Nephron progenitor cell (in vitro differentiated cells): Measurements from ENCODE around the gene NBAS.
"Not testable (repeated sequence)": the region's sequence is repeated elsewhere in the genome, so short reads cannot be mapped to it uniquely, and the experiment has no call there.

Experiments used
- DNase-seq: peaks from one replicate; pipeline ENCODE4 v3.0.0; 2021
- H3K27ac Mint-ChIP-seq: 2 replicates; pipeline ENCODE4 v1.8.0; 2021; ENCODE audit warnings: mild to moderate bottlenecking, moderate library complexity, mixed read lengths
- H3K27me3 Mint-ChIP-seq: 2 replicates; pipeline ENCODE4 v1.8.0; 2021; ENCODE audit warnings: mild to moderate bottlenecking, low read depth, mixed read lengths; ENCODE audit not compliant: poor library complexity
- H3K36me3 Mint-ChIP-seq: 2 replicates; pipeline ENCODE4 v1.8.0; 2021; ENCODE audit warnings: low read depth, mixed read lengths
- H3K4me1 Mint-ChIP-seq: 2 replicates; pipeline ENCODE4 v1.8.0; 2021; ENCODE audit warnings: mixed read lengths
- H3K4me3 Mint-ChIP-seq: 2 replicates; pipeline ENCODE4 v1.8.0; 2021; ENCODE audit warnings: mild to moderate bottlenecking, moderate library complexity, mixed read lengths
- H3K9me3 Mint-ChIP-seq: 2 replicates; pipeline ENCODE4 v1.8.0; 2021; ENCODE audit warnings: mild to moderate bottlenecking, moderate library complexity, mixed read lengths
- TF ChIP-seq, protein P1 (sequence below): fragments of 200-600 bp; sonication (generic); IDR thresholded peaks from 2 replicates; pipeline ENCODE4 v1.5.0; 2021; ENCODE audit warnings: antibody characterized with exemption

Gene NBAS

DNA sequence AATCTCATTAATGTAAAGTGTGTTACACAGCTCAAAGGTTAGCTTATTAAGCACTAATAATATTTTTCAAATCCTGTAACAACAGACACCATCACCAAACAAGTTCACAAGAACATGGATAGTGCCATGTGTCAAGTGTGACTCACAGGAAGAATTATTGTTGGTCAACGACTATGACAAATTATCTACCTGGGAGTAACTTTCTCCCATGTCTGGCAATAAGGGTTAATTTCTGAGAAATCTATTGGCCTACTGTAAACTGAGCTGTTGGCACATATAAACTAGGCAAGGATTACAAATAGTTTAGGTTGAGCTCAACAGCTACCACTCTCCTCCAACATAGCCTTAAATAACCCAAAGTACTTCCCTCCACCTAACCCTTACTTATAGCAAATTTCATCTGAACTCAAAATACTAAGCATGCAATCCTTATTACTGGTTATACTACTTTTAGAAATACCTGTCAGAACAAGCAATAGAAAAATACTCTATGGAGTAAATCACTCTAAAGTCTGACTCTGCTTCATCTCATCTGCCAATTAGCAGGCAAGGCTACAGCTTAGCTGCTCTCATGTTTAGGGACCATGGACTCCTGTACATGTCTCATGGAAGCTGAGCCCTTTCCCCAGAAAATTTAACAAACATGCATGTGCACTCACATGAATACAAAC, 223.0 kb downstream of the NBAS start:
- no peaks in the 10 kb centered on the region for H3K27me3 Mint-ChIP-seq
- DNase-seq: no peak
- TF ChIP-seq, protein P1, sequence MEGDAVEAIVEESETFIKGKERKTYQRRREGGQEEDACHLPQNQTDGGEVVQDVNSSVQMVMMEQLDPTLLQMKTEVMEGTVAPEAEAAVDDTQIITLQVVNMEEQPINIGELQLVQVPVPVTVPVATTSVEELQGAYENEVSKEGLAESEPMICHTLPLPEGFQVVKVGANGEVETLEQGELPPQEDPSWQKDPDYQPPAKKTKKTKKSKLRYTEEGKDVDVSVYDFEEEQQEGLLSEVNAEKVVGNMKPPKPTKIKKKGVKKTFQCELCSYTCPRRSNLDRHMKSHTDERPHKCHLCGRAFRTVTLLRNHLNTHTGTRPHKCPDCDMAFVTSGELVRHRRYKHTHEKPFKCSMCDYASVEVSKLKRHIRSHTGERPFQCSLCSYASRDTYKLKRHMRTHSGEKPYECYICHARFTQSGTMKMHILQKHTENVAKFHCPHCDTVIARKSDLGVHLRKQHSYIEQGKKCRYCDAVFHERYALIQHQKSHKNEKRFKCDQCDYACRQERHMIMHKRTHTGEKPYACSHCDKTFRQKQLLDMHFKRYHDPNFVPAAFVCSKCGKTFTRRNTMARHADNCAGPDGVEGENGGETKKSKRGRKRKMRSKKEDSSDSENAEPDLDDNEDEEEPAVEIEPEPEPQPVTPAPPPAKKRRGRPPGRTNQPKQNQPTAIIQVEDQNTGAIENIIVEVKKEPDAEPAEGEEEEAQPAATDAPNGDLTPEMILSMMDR: no peak
- no peak overlapping the region for H3K27ac Mint-ChIP-seq
- peaks cover 3% of the 10 kb centered on the region for H3K9me3 Mint-ChIP-seq
- H3K4me3 Mint-ChIP-seq: no peak overlapping the region
- H3K4me1 Mint-ChIP-seq: peaks cover 5% of the 10 kb centered on the region
- H3K36me3 Mint-ChIP-seq: peaks cover 72% of the 10 kb centered on the region

DNA sequence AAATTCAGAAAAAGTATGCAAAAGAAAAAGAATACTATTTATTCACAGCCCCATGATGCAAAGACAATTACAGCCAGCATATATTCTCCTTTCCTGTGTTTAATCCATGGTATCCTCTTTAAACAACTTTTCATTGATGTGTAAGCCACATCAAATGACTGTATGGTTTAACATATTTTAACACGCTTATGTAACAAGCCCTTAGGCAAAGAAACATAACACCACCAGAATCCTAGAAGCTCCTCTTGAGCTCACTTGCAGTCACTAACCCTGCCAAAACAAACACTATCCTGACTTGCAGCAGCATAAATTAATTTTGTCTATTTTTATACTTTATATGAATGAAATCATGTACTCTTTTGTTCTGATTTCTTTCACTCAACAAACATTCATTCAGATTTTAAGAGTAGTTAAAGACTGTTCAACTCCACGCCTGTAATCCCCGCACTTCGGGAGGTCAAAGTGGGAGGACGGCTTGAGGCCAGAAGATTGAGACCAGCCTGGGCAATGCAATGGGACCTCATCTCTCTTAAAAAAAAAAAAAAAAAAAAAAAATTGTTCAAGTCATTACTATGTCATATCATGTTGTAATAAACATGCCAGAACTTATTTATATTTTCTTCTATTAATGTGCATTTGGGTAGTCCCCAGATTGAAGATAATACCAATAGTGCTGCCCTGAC, 226.3 kb downstream of the NBAS start:
- Mint-ChIP-seq H3K4me3 (no peak overlapping the region), H3K36me3 (peaks cover 61% of the 10 kb centered on the region), H3K4me1 (peaks cover 5% of the 10 kb centered on the region), H3K9me3 (no peaks in the 10 kb centered on the region), H3K27ac (no peak overlapping the region), H3K27me3 (no peaks in the 10 kb centered on the region)
- no peak for DNase-seq
- TF ChIP-seq, protein P1: no peak

DNA sequence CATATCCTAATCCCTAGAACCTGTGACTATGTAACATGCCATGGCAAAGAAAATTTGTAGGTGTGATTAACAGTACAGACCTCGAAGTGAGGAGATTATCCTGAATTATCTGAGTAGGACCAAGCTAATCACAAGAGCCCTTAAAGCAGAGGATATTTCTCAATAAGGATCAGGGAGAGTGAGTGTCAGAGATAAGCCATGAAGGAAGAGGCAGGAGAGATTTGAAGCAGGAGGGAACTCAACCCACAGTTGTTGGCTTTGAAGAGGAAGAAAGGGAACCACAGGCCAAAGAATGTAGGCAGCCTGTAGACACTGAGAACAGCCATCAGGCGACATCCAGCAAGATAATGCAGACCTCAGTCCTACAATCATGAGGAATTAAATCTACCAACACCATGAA, 229.3 kb downstream of the NBAS start:
- H3K4me3 Mint-ChIP-seq: no peak overlapping the region
- H3K27me3 Mint-ChIP-seq: no peaks in the 10 kb centered on the region
- no peaks in the 10 kb centered on the region for H3K4me1 Mint-ChIP-seq
- no peaks in the 10 kb centered on the region for H3K9me3 Mint-ChIP-seq
- H3K27ac Mint-ChIP-seq: peak overlapping the region; percentile 58
- no peak for DNase-seq
- peaks cover 47% of the 10 kb centered on the region for H3K36me3 Mint-ChIP-seq
- TF ChIP-seq, protein P1: no peak

DNA sequence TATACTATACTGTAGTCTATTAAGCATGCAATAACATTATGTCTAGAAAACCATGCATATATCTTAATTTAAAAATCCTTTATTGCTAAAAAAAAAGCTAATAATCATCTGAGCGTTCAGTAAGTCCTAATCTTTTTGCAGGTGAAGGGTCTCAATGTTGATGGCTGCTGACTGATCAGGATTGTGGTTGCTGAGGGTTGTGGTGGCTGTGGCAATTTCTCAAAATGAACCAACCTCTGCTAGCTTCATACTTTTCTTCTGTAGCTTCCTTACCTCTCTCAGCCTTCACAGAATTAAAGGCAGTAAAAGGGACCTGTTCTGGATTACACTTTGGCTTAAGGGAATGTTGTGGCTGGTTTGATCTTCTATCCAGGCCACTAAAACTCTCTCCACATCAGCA, 235.8 kb downstream of the NBAS start:
- DNase-seq: no peak
- no peak overlapping the region for H3K4me3 Mint-ChIP-seq
- H3K36me3 Mint-ChIP-seq: peaks cover 52% of the 10 kb centered on the region
- no peaks in the 10 kb centered on the region for H3K4me1 Mint-ChIP-seq
- peaks cover 22% of the 10 kb centered on the region for H3K9me3 Mint-ChIP-seq
- peak overlapping the region; percentile 9 for H3K27ac Mint-ChIP-seq
- TF ChIP-seq, protein P1: no peak
- no peaks in the 10 kb centered on the region for H3K27me3 Mint-ChIP-seq

DNA sequence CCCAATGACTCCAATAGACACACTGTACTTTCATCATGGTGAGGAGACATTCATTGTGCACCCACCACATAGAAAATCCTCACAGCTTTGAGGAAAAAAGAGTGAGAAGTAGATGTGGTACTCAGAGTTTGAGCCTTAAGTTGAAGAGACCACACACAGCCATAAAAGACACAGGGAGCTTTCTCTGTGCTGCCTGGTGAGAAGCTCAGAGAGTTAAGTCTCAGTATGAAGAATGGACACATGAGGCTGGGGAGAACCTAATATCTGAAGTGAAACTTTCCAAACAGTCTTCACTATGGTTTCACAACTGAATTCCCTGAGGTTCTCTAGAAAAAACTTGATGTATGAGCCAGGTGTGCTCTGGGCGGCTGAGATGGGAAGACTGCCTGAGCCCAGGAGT, 237.9 kb downstream of the NBAS start:
- Mint-ChIP-seq H3K4me3 (no peak overlapping the region), H3K9me3 (peaks cover 43% of the 10 kb centered on the region), H3K36me3 (peaks cover 73% of the 10 kb centered on the region), H3K4me1 (no peaks in the 10 kb centered on the region), H3K27ac (no peak overlapping the region), H3K27me3 (no peaks in the 10 kb centered on the region)
- no peak for DNase-seq
- TF ChIP-seq, protein P1: no peak

DNA sequence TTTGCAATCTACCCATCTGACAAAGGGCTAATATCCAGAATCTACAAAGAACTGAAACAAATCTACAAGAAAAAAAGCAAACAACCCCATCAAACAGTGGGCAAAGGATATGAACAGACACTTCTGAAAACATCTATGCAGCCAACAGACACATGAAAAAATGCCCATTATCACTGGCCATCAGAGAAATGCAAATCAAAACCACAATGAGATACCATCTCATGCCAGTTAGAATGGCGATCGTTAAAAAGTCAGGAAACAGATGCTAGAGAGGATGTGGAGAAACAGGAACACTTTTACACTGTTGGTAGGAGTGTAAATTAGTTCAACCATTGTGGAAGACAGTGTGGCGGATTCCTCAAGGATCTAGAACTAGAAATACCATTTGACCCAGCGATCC, 239.7 kb downstream of the NBAS start:
- DNase-seq, H3K27ac Mint-ChIP-seq, H3K4me3 Mint-ChIP-seq, H3K27me3 Mint-ChIP-seq, H3K4me1 Mint-ChIP-seq: not testable (repeated sequence)
- Mint-ChIP-seq H3K36me3 (peaks cover 90% of the 10 kb centered on the region), H3K9me3 (peaks cover 58% of the 10 kb centered on the region)
